ENCODE results near the gene PWP2.

DNA sequence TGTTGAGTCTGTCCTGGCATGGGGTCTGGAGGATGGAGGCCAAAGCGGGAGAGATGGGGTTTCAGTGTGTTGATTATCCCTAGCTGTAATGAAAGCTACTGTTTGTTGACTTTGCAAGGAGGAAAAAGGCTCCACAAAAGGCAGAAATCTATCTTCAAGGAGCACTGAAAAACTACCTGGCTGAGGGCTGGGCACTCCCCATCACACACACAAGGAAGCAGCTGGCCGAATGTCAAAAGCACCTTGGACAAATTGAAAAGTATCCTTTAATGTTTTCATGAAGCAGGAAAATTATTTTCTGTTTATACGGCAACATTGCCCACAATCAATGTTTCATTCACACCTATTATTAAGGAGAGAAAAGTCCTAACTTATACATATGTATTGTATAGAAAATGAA is 27.8 kb upstream of the PWP2 start:
- no peak for TF ChIP-seq ZNF660 (tag by site-specific recombination; IDR thresholded peaks at IDR 0.05)
- no peak for TF ChIP-seq SP2 (tag by site-specific recombination; IDR thresholded peaks at IDR 0.05)

Data from HEK293 (cell line).